Common myeloid progenitor, CD34-positive (primary cell): ENCODE measurements around the gene VPS35.
"Not testable (repeated sequence)": the region's sequence is repeated elsewhere in the genome, so short reads cannot be mapped to it uniquely, and the experiment has no call there.

Experiments used
- CTCF ChIA-PET: fragments of 350-600 bp; sonication (Branson Sonifier 250); formaldehyde crosslinking; loops from one replicate; lab custom pipeline; 2021; ENCODE audit warnings: antibody characterized with exemption; lab: Charles Lee
- POLR2A ChIA-PET: fragments of 350-600 bp; sonication (Branson Sonifier 250); formaldehyde crosslinking; loops from one replicate; lab custom pipeline; 2021; ENCODE audit warnings: antibody characterized with exemption; lab: Charles Lee
- DNase-seq, 3 donors: peaks; one replicate each; pipeline versions ENCODE4 v3.0.0 to v3.0.0-alpha.2; 2013
- H3K27ac ChIP-seq, 2 experiments: 1 replicate in 1 of 2; 2 replicates in 1 of 2; pipeline ENCODE4 v1.7.0; 2013; ENCODE audit warnings: inconsistent platforms in 2 of 2, low read length in 2 of 2, mild to moderate bottlenecking in 2 of 2, low read depth in 1 of 2, moderate library complexity in 1 of 2; ENCODE audit not compliant: severe bottlenecking in 2 of 2, insufficient read depth in 1 of 2, poor library complexity in 1 of 2
- H3K27me3 ChIP-seq, 5 experiments: replicated peaks in 2 of 5; 1 replicate in 3 of 5; 2 replicates in 2 of 5; pipeline versions ENCODE4 v1.6.1 to v1.7.0; 2013; ENCODE audit warnings: low read length in 4 of 5, mild to moderate bottlenecking in 2 of 5, moderate library complexity in 2 of 5, inconsistent platforms in 1 of 5; ENCODE audit not compliant: insufficient read depth in 5 of 5, control insufficient read depth in 4 of 5
- H3K36me3 ChIP-seq, 4 experiments: 1 replicate in 2 of 4; 2 replicates in 2 of 4; pipeline versions ENCODE4 v1.6.1 to v1.7.0; 2013; ENCODE audit warnings: low read length in 3 of 4, control low read depth in 1 of 4, mild to moderate bottlenecking in 1 of 4; ENCODE audit not compliant: control insufficient read depth in 4 of 4, insufficient read depth in 4 of 4
- H3K4me1 ChIP-seq, 4 experiments: 1 replicate in 3 of 4; 2 replicates in 1 of 4; pipeline versions ENCODE4 v1.6.1 to v1.7.1; 2013; ENCODE audit warnings: low read length in 3 of 4, mild to moderate bottlenecking in 3 of 4, control low read depth in 1 of 4, inconsistent platforms in 1 of 4, moderate library complexity in 1 of 4; ENCODE audit not compliant: control insufficient read depth in 4 of 4, insufficient read depth in 4 of 4; ENCODE audit errors: control extremely low read depth in 1 of 4
- H3K4me3 ChIP-seq, 7 experiments: 1 replicate in 4 of 7; 2 replicates in 3 of 7; pipeline versions ENCODE4 v1.5.1 to v1.7.0; 2013; ENCODE audit warnings: mild to moderate bottlenecking in 7 of 7, low read length in 6 of 7, moderate library complexity in 6 of 7, inconsistent platforms in 2 of 7, low read depth in 2 of 7, control low read depth in 1 of 7; ENCODE audit not compliant: insufficient read depth in 4 of 7, control insufficient read depth in 1 of 7; ENCODE audit errors: extremely low read depth in 1 of 7
- H3K9me3 ChIP-seq, 5 experiments: 1 replicate in 4 of 5; 2 replicates in 1 of 5; pipeline versions ENCODE4 v1.6.1 to v1.7.1; 2013; ENCODE audit warnings: low read length in 4 of 5, mild to moderate bottlenecking in 2 of 5, inconsistent platforms in 1 of 5, low read depth in 1 of 5, moderate library complexity in 1 of 5; ENCODE audit not compliant: control insufficient read depth in 4 of 5, insufficient read depth in 2 of 5; ENCODE audit errors: control extremely low read depth in 1 of 5
- WGBS: methylation state at CpG from one replicate; pipeline ENCODE4 v1.1.5; 2013; ENCODE audit not compliant: insufficient coverage; 5-methylcytosine and 5-hydroxymethylcytosine counted together

VPS35 gene

DNA sequence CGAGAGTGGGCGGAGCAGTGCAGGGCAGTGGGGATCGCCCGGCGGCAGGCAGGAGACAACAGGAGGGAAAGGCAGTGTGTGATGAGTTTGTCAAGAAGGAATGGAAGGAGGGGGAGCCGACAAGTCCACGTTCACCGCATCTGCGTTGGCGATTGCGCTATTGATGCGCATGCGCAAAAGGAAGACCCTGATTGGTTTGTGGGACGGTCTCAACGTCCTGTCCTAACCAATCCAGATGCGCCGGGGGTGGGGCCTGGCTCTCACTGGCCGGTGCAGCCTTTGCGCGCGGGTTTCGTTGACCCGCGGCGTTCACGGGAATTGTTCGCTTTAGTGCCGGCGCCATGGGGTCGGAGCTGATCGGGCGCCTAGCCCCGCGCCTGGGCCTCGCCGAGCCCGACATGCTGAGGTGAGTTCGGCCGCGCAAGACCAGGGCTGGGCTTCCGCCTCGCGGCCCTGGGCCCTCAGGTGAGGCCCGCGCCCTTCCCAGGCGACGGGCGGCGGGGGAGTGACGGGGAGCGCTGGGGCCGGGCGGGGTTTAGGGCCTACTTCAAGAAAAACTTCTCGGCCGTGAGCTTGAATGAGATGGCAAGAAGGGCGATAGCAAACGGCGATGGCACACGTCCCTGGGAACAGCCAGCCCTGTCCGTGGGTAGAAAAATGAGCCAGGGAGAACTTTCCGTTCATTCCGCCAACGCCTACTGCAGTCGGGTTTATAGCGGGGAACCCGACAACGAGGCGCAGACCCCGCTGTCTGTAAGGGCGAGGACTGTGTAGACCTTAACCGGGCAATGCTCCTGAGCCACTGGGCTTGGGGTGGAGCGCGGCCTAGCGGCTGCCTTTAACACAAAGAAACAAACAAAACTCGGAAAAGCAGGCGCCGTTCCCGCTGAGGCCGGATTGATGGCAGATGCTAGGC is 645 bp upstream of the VPS35 start, which contains the start of gene ORC6:
Gene ORC6 (plus strand): TSS at position 295 of the 916 bp plus-strand sequence. CDS start 47 bp downstream, at position 342.
- peaks cover 0 to 24% (median 1%) of the 10 kb centered on the region in 4 experiments for H3K36me3 ChIP-seq
- no peaks in the 10 kb centered on the region for H3K27me3 ChIP-seq
- peak within 1 kb of the TSS; percentile 94 to 97 for H3K27ac ChIP-seq
- H3K9me3 ChIP-seq = no peaks in the 10 kb centered on the region
- H3K4me3 ChIP-seq = peak within 1 kb of the TSS; percentile 86 to 99 (median 94)
- WGBS = under 1% methylated on average over 51 of the region's 79 CpGs
- peak; percentile 95 to 98 (median 97) for DNase-seq
- CTCF ChIA-PET = interaction anchor here (1.1 to 4.4 kb wide), 5 partner anchors 10 to 138 kb away, joined by 3 to 24 read pairs (median 3); no protein-coding TSS in a partner anchor
- peaks cover 18 to 44% (median 35%) of the 10 kb centered on the region in 4 experiments for H3K4me1 ChIP-seq
- POLR2A ChIA-PET = interaction anchor here (1.4 kb wide), 1 partner anchor 101 kb away, joined by 3 read pairs; no protein-coding TSS in a partner anchor

DNA sequence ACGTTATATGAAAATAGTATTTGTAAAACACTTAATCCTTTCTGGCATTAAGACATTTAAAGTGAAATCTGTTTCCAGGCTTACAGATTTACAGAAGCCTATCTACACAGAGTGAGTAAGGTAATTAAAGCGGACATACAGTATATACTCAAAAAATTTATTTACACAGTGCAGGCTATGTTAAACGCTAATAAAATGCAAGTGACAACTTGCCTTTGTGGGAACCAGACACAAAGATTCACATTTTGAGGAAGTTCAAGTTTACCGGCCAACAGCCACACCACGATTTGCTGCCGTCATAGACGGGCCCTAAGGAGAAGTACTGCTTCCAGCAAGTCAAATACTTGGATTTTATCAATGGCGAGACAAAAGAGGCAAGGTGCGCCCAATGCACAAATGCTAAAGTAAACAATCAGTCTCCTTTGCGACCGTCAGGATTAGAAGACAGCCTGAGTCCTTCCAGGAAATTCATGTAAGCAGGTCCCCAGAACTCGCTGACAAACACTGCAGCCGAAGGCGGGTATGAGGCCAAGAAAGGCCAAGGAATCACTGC is 801 bp downstream of the VPS35 start:
- CTCF ChIA-PET = interaction anchor here (1.0 kb wide), 1 partner anchor 56 kb away, joined by 3 read pairs; no protein-coding TSS in a partner anchor
- 0% methylated on average over 12 of the region's 14 CpGs for WGBS
- POLR2A ChIA-PET = no interaction called here
- peak; percentile 85 to 93 (median 88) for DNase-seq
- H3K27me3 ChIP-seq = no peaks in the 10 kb centered on the region
- H3K27ac ChIP-seq = peak overlapping the region; percentile 94 to 97
- peaks cover 18 to 44% (median 35%) of the 10 kb centered on the region in 4 experiments for H3K4me1 ChIP-seq
- peaks cover 0 to 18% (median 3%) of the 10 kb centered on the region in 4 experiments for H3K36me3 ChIP-seq
- H3K4me3 ChIP-seq = peak overlapping the region; percentile 86 to 99 (median 94)
- H3K9me3 ChIP-seq = no peaks in the 10 kb centered on the region

- Histone ChIP-seq H3K36me3 (peaks cover 0 to 13% (median 1%) of the 10 kb centered on the region in 4 experiments), H3K4me1 (peaks cover 18 to 44% (median 35%) of the 10 kb centered on the region in 4 experiments), H3K4me3 (peak overlapping the region in 6 of 7 experiments; percentile 86 to 98 (median 94)), H3K27me3 (no peaks in the 10 kb centered on the region), H3K9me3 (no peaks in the 10 kb centered on the region), H3K27ac (peak overlapping the region; percentile 94 to 97)
- POLR2A ChIA-PET = interaction anchor here (1.4 kb wide), 1 partner anchor 14 kb away, joined by 3 read pairs; no protein-coding TSS in a partner anchor
- 94% methylated on average over 7 of the region's 9 CpGs for WGBS
- no peak for DNase-seq
- CTCF ChIA-PET = interaction anchor here (1.0 to 1.8 kb wide), 4 partner anchors 10 to 57 kb away, joined by 3 to 8 read pairs (median 8); no protein-coding TSS in a partner anchor
Measured at GRCh38 chr16:46687486-46687885, 1.5 kb downstream of the VPS35 start.

DNA sequence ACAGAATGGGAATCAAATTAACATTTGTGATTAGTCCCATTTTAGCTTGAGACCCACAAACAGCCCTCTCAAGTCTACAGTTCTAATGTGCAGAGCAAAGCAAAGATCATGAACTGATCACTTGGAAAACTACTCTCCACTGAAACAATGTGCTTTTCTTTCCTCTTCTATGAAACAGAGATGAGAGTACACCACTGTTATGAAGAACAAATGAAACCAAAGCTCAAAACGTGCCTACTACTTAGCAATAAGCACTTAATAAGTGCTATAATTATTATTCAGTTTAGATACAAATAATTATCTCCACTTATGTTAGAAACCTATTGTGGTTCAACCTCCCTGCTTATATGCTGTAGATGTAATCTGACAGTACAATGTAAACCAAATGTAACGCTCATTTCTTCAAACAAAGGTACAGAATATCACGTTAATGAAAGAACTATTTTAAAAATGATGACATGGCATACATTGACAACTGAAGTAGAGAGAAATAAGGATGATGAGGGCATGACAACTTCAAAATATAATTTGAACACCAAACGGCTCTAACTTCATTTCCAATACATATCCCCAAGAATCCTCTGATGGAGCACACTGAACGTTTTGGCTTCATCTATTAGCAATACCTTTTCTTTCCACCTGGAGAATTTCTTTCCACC is 2.0 kb downstream of the VPS35 start:
- Histone ChIP-seq H3K36me3 (peaks cover 0 to 14% (median 3%) of the 10 kb centered on the region in 4 experiments), H3K27ac (peak overlapping the region in 1 of 2 experiments; percentile 97), H3K9me3 (no peaks in the 10 kb centered on the region), H3K27me3 (no peaks in the 10 kb centered on the region), H3K4me1 (peaks cover 18 to 41% (median 34%) of the 10 kb centered on the region in 4 experiments), H3K4me3 (peak overlapping the region in 4 of 7 experiments; percentile 86 to 98 (median 93))
- ChIA-PET POLR2A (interaction anchor here (1.4 kb wide), 1 partner anchor 14 kb away, joined by 3 read pairs; no protein-coding TSS in a partner anchor), CTCF (interaction anchor here (1.0 to 1.8 kb wide), 5 partner anchors 9 to 57 kb away, joined by 3 to 8 read pairs (median 7); no protein-coding TSS in a partner anchor)
- no peak for DNase-seq
- WGBS = 80% methylated on average over 1 of the region's 5 CpGs

DNA sequence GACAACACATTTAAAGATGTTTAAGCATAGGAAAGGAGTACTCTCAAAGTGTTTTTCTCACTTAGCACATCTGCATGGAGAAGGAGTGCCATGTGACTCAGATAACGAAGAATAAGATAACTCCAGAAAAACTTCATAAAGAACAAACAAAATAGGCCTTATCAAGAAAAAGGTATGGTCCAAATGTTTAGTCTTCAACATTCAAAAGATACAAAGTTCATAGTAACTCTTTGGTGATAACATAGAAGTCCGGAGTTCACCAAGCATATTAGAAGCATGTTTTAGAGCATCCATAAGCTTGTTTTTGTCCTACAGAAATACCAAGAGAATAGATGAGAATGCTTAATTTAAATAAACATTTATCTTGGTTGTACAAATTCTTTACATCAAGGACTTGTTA is 7.1 kb downstream of the VPS35 start:
- H3K4me1 ChIP-seq, POLR2A ChIA-PET, H3K27me3 ChIP-seq, H3K27ac ChIP-seq, H3K9me3 ChIP-seq, H3K4me3 ChIP-seq, DNase-seq: not testable (repeated sequence)
- WGBS = no CpG with 5 or more reads among the region's 2 CpGs
- CTCF ChIA-PET = interaction anchor here (0.8 to 4.1 kb wide), 2 partner anchors 8 to 9 kb away, joined by 3 to 19 read pairs; no protein-coding TSS in a partner anchor
- H3K36me3 ChIP-seq = peaks cover 15 to 32% (median 26%) of the 10 kb centered on the region in 4 experiments

DNA sequence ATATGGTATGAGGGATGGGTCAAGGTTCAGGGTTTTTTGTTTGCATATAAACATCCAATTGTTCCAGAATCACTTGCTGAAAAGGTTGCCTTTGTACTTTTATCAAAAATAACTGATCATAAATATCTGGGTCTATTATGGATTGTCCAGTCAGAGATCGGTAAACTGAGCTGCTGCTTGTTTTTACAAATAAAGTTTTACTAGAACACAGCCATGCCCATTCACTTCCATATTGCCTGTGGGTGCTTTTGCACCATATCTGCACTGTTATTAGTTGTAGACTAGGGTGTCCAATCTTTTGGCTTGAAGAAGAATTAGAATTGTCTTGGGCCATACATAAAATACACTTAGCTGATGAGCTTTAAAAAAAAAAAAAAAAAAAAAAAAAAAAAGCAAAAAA is 11.0 kb downstream of the VPS35 start:
- peaks cover 21 to 61% (median 39%) of the 10 kb centered on the region in 4 experiments for H3K36me3 ChIP-seq
- H3K4me1 ChIP-seq, DNase-seq, POLR2A ChIA-PET, H3K4me3 ChIP-seq, H3K27ac ChIP-seq, H3K9me3 ChIP-seq, H3K27me3 ChIP-seq: not testable (repeated sequence)
- CTCF ChIA-PET = interaction anchor here (0.6 to 3.1 kb wide), 6 partner anchors 9 to 285 kb away, joined by 3 to 9 read pairs (median 5); no protein-coding TSS in a partner anchor
- no CpG with 5 or more reads among the region's 1 CpG for WGBS
